Lung microvascular endothelial cell (primary cell): ENCODE results near the gene PLCH1. TPM values are rescaled to one million over a fixed set of nuclear protein-coding genes. Genes with fewer than 3 reads are reported as not detected.

Experiments
- DNase-seq, 2 donors: peaks; one replicate each; pipeline versions ENCODE4 v3.0.0 to v3.0.0-alpha.2; 2010; ENCODE audit warnings: low read depth in 2 of 2
- total RNA-seq: library from RNA; depleted of rRNA; stranded (reverse); fragments of >200 nt; gene quantifications from 2 replicates; pipeline ENCODE4 v1.2.1, GENCODE V29; 2014

Gene PLCH1
- total RNA-seq, 1 donor from 2014 or later = not detected

GRCh38 chr3:155481089-155481488 is 263.8 kb downstream of the PLCH1 start:
- no peak for DNase-seq

- no peak for DNase-seq
These were observed 279.2 kb downstream of the PLCH1 start for GRCh38 chr3:155465664-155466063.

GRCh38 chr3:155462672-155463071 is 282.2 kb downstream of the PLCH1 start:
- DNase-seq = no peak

- no peak for DNase-seq
These were observed 287.3 kb downstream of the PLCH1 start for GRCh38 chr3:155457591-155457990.

- no peak for DNase-seq
These were observed 289.1 kb downstream of the PLCH1 start for GRCh38 chr3:155455765-155456164.

GRCh38 chr3:155453512-155453911 is 291.4 kb downstream of the PLCH1 start:
- no peak for DNase-seq

- no peak for DNase-seq
These were observed 295.1 kb downstream of the PLCH1 start for GRCh38 chr3:155449613-155450267.

- no peak for DNase-seq
These were observed 296.3 kb downstream of the PLCH1 start for GRCh38 chr3:155448531-155448930.

GRCh38 chr3:155446366-155446765 is 298.5 kb downstream of the PLCH1 start:
- DNase-seq = no peak

- DNase-seq = no peak
These were observed 300.1 kb downstream of the PLCH1 start for GRCh38 chr3:155444771-155445170.

GRCh38 chr3:155443815-155444214 is 301.1 kb downstream of the PLCH1 start:
- no peak for DNase-seq

- DNase-seq = no peak
These were observed 302.8 kb downstream of the PLCH1 start for GRCh38 chr3:155442072-155442471.

GRCh38 chr3:155441506-155441905 is 303.4 kb downstream of the PLCH1 start:
- no peak for DNase-seq

GRCh38 chr3:155441026-155441425 is 303.8 kb downstream of the PLCH1 start:
- no peak for DNase-seq

GRCh38 chr3:155435821-155436220 is 309.1 kb downstream of the PLCH1 start:
- no peak for DNase-seq

- DNase-seq = no peak
These were observed 312.9 kb downstream of the PLCH1 start for GRCh38 chr3:155431856-155432570.

GRCh38 chr3:155428563-155428962 is 316.3 kb downstream of the PLCH1 start:
- no peak for DNase-seq

- DNase-seq = no peak
These were observed 318.2 kb downstream of the PLCH1 start for GRCh38 chr3:155426524-155427230.

- DNase-seq = no peak
These were observed 319.5 kb downstream of the PLCH1 start for GRCh38 chr3:155425396-155425795.

GRCh38 chr3:155424323-155424710 is 320.6 kb downstream of the PLCH1 start:
- no peak for DNase-seq

GRCh38 chr3:155423526-155424322 is 321.1 kb downstream of the PLCH1 start:
- no peak for DNase-seq
